Endodermal cell (in vitro differentiated cells): Measurements from ENCODE around the gene QSOX2. TPM values are rescaled to one million over a fixed set of nuclear protein-coding genes. Genes with fewer than 3 reads are reported as not detected.

Experiments
- DNase-seq: peaks from one replicate; pipeline ENCODE4 v3.0.0-alpha.2; 2017
- H3K27ac ChIP-seq: 2 replicates; pipeline ENCODE4 v1.5.1; 2013; ENCODE audit warnings: mild to moderate bottlenecking, low read depth, low read length, moderate library complexity
- H3K27me3 ChIP-seq: 2 replicates; pipeline ENCODE4 v1.6.1; 2013; ENCODE audit warnings: mild to moderate bottlenecking, low read length, moderate library complexity; ENCODE audit not compliant: insufficient read depth, control insufficient read depth, poor library complexity, severe bottlenecking
- H3K36me3 ChIP-seq: 2 replicates; pipeline ENCODE4 v1.7.0; 2013; ENCODE audit warnings: mild to moderate bottlenecking, low read length, moderate library complexity; ENCODE audit not compliant: control insufficient read depth, insufficient read depth
- H3K4me1 ChIP-seq: one replicate; pipeline ENCODE4 v1.7.0; 2013; ENCODE audit warnings: low read length; ENCODE audit not compliant: control insufficient read depth, insufficient read depth
- H3K4me3 ChIP-seq: 2 replicates; pipeline ENCODE4 v1.5.1; 2013; ENCODE audit warnings: mild to moderate bottlenecking, low read length, moderate library complexity
- H3K9ac ChIP-seq: 2 replicates; pipeline ENCODE4 v1.6.1; 2013; ENCODE audit warnings: mild to moderate bottlenecking, low read length, moderate library complexity; ENCODE audit not compliant: poor library complexity, severe bottlenecking; ENCODE audit errors: extremely low read depth
- H3K9me3 ChIP-seq: 2 replicates; pipeline ENCODE4 v1.6.1; 2013; ENCODE audit warnings: mild to moderate bottlenecking, low read length, moderate library complexity; ENCODE audit not compliant: control insufficient read depth
- H3K27ac Mint-ChIP-seq: 2 replicates; pipeline ENCODE4 v1.8.0; 2020; ENCODE audit warnings: mixed read lengths
- H3K27me3 Mint-ChIP-seq: 2 replicates; pipeline ENCODE4 v1.8.0; 2021; ENCODE audit warnings: mild to moderate bottlenecking, mixed read lengths; ENCODE audit not compliant: insufficient read depth
- H3K36me3 Mint-ChIP-seq: 2 replicates; pipeline ENCODE4 v1.8.0; 2020; ENCODE audit warnings: low read depth, mixed read lengths
- H3K4me1 Mint-ChIP-seq: 2 replicates; pipeline ENCODE4 v1.8.0; 2020; ENCODE audit warnings: mixed read lengths
- H3K4me3 Mint-ChIP-seq: 2 replicates; pipeline ENCODE4 v1.8.0; 2020; ENCODE audit warnings: mild to moderate bottlenecking, moderate library complexity, mixed read lengths
- H3K9me3 Mint-ChIP-seq: 2 replicates; pipeline ENCODE4 v1.8.0; 2020; ENCODE audit warnings: mild to moderate bottlenecking, mixed read lengths
- WGBS, 2 experiments: methylation state at CpG; one replicate each; pipeline versions ENCODE4 v1.1.5 to v1.1.7; 2013; ENCODE audit warnings: missing lambda C conversion rate in 2 of 2, mixed read lengths in 1 of 2; ENCODE audit not compliant: insufficient coverage in 1 of 2, insufficient read length in 1 of 2; 5-methylcytosine and 5-hydroxymethylcytosine counted together
- total RNA-seq, 2 donors: library from RNA; stranded (reverse); fragmentation: NEBNext Ultra II Directional in 1 of 2; extraction: Animal tissue kit (Norgen Biotek cat#: 25700) in 1 of 2; gene quantifications; 2 replicates in 1 of 2; 3 replicates in 1 of 2; pipeline ENCODE4 v1.2.1, GENCODE V29; 2021
- TF ChIP-seq, protein P1 (sequence below): fragments of 200-600 bp; sonication (generic); conservative IDR thresholded peaks from 2 replicates; pipeline ENCODE4 v1.5.0; 2021; ENCODE audit warnings: antibody characterized with exemption, mild to moderate bottlenecking

QSOX2 gene
- total RNA-seq, 2 donors from 2014 or later: 22.0 to 26.3 TPM

DNA sequence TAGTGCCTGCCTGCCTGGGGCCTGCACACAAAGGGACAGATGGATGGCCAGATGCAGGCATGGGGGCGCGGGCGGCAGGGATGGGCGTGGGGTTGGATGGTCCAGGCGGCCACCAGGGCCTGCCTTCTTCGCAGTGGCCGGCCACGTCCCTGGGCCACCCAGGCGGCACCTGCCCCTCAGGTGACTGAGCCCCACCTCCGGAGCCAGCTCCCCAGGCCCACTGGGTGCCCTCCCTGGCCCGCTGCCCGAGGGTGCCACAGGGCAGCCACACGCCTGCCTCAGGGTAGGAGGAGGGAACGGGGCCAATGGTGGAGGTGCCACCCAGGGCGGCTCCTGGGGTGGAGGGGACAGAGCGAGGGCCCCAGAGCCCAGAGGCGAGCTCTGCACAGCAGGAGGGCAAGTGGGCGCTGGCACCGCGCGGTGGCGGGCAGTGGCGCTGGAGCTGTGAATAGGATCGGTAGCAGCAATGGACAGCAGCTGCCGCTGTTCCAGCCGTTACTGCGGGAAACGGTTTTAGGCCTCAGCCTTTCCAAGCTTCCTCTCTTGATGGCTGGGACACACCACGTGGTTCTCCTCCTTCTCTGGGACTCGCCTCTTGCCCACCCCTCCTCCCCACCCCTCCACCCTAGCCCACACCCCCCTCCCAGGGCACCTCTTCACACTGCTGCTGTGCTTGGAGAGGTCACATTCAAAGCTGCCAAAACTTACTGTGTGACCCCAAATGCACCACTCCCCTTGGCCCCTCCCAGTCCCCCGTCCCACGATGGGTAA is 59.8 kb downstream of the QSOX2 start:
- H3K36me3 Mint-ChIP-seq: no peaks in the 10 kb centered on the region
- no peaks in the 10 kb centered on the region for H3K36me3 ChIP-seq
- H3K4me3 ChIP-seq: no peak overlapping the region
- H3K9ac ChIP-seq: no peak overlapping the region
- TF ChIP-seq, protein P1, sequence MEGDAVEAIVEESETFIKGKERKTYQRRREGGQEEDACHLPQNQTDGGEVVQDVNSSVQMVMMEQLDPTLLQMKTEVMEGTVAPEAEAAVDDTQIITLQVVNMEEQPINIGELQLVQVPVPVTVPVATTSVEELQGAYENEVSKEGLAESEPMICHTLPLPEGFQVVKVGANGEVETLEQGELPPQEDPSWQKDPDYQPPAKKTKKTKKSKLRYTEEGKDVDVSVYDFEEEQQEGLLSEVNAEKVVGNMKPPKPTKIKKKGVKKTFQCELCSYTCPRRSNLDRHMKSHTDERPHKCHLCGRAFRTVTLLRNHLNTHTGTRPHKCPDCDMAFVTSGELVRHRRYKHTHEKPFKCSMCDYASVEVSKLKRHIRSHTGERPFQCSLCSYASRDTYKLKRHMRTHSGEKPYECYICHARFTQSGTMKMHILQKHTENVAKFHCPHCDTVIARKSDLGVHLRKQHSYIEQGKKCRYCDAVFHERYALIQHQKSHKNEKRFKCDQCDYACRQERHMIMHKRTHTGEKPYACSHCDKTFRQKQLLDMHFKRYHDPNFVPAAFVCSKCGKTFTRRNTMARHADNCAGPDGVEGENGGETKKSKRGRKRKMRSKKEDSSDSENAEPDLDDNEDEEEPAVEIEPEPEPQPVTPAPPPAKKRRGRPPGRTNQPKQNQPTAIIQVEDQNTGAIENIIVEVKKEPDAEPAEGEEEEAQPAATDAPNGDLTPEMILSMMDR: no peak
- no peaks in the 10 kb centered on the region for H3K9me3 ChIP-seq
- DNase-seq: no peak
- H3K4me1 ChIP-seq: no peaks in the 10 kb centered on the region
- no peak overlapping the region for H3K27ac Mint-ChIP-seq
- WGBS, 2 experiments: 87 to 93% methylated on average over 15 to 32 of the region's 32 CpGs
- H3K27me3 Mint-ChIP-seq: peaks cover 7% of the 10 kb centered on the region
- H3K27me3 ChIP-seq: peaks cover 7% of the 10 kb centered on the region
- H3K4me1 Mint-ChIP-seq: no peaks in the 10 kb centered on the region
- H3K27ac ChIP-seq: peak overlapping the region; percentile 66
- H3K9me3 Mint-ChIP-seq: no peaks in the 10 kb centered on the region
- H3K4me3 Mint-ChIP-seq: no peak overlapping the region

DNA sequence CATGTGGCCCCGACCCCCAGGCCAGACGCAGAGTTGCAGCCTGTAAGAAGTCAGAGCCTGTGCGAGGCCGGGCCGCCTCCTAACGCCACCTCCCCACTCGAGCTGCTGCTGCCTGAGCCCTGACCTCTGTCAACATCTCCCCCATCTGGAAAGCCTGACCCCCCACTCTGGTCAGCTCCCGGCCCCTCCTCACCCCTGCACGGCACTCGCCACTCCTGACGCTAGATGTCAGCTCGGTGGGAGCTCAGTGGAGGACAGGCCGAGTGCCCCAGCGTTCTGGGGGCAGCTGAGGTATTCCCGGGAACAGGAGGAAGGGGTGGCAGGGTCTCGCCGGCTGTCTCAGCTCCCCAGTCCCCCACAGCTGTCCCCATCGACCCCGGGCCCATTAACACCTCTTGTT is 60.5 kb downstream of the QSOX2 start:
- no peaks in the 10 kb centered on the region for H3K36me3 ChIP-seq
- no peaks in the 10 kb centered on the region for H3K4me1 Mint-ChIP-seq
- no peaks in the 10 kb centered on the region for H3K4me1 ChIP-seq
- no peaks in the 10 kb centered on the region for H3K9me3 ChIP-seq
- no peaks in the 10 kb centered on the region for H3K36me3 Mint-ChIP-seq
- H3K27me3 Mint-ChIP-seq: no peaks in the 10 kb centered on the region
- no peak overlapping the region for H3K4me3 ChIP-seq
- H3K27me3 ChIP-seq: no peaks in the 10 kb centered on the region
- WGBS, 2 experiments: 87 to 89% methylated on average over 7 to 19 of the region's 19 CpGs
- H3K27ac ChIP-seq: peak overlapping the region; percentile 64
- no peak overlapping the region for H3K9ac ChIP-seq
- H3K9me3 Mint-ChIP-seq: no peaks in the 10 kb centered on the region
- TF ChIP-seq, protein P1: no peak
- no peak overlapping the region for H3K4me3 Mint-ChIP-seq
- H3K27ac Mint-ChIP-seq: peak overlapping the region; percentile 35
- no peak for DNase-seq

DNA sequence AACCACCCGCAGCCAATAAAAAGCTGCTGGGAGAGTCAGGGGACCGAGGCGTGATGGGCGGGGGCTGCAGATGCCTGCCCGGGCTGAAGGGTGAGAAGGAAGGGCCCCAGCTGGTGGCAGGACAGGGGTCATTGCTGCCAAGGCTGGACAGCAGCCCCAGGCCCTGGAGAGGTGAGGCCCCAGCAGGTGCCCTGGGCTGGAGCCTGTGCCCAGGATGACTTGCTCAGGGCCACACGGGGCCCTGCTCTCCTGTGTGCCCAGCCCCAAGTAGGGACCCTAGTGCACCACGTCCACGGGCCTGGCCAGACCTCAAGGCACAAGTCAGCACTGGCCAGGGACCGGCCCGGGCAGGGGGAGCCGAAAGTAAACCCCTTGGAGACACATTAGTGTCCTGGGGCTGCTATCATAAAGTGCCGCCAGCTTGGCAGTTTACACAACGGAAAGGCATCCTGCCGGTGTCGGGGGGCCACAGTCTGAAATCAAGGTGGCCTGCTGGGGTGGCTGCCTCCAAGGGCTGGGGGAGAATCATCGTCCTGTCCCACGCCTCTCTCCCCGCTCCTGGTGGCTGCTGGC is 62.7 kb downstream of the QSOX2 start:
- no peaks in the 10 kb centered on the region for H3K27me3 ChIP-seq
- Mint-ChIP-seq H3K36me3 (no peaks in the 10 kb centered on the region), H3K27me3 (no peaks in the 10 kb centered on the region), H3K9me3 (no peaks in the 10 kb centered on the region), H3K27ac (no peak overlapping the region), H3K4me1 (peaks cover 13% of the 10 kb centered on the region), H3K4me3 (no peak overlapping the region)
- no peak for DNase-seq
- H3K4me3 ChIP-seq: no peak overlapping the region
- peaks cover 12% of the 10 kb centered on the region for H3K4me1 ChIP-seq
- no peak overlapping the region for H3K9ac ChIP-seq
- no peaks in the 10 kb centered on the region for H3K36me3 ChIP-seq
- WGBS, 2 experiments: 89% methylated on average over 13 to 18 of the region's 18 CpGs
- H3K9me3 ChIP-seq: no peaks in the 10 kb centered on the region
- no peak overlapping the region for H3K27ac ChIP-seq
- TF ChIP-seq, protein P1: no peak
